CD8-positive, alpha-beta memory T cell (primary cell): ENCODE results near the gene RCAN1. TPM values are rescaled to one million over a fixed set of nuclear protein-coding genes. Genes with fewer than 3 reads are reported as not detected.

ENCODE experiments used
- CTCF ChIA-PET: fragments of 350-600 bp; sonication (Branson Sonifier 250); formaldehyde crosslinking; loops from one replicate; lab custom pipeline; 2021; ENCODE audit warnings: antibody characterized with exemption; lab: Charles Lee
- POLR2A ChIA-PET: fragments of 350-600 bp; sonication (Branson Sonifier 250); formaldehyde crosslinking; loops from one replicate; lab custom pipeline; 2021; ENCODE audit warnings: antibody characterized with exemption; lab: Charles Lee
- DNase-seq, 5 donors: peaks; one replicate each; pipeline versions ENCODE4 v3.0.0 to v3.0.0-alpha.2; 2020 to 2022; ENCODE audit warnings: mixed read lengths in 1 of 5
- H3K27ac ChIP-seq: one replicate; pipeline ENCODE4 v1.7.0; 2013; ENCODE audit warnings: low read depth, mild to moderate bottlenecking, low read length, moderate library complexity
- H3K27me3 ChIP-seq: 2 replicates; pipeline ENCODE4 v1.7.0; 2013; ENCODE audit warnings: low read length, mild to moderate bottlenecking; ENCODE audit not compliant: insufficient read depth, poor library complexity, severe bottlenecking
- H3K36me3 ChIP-seq: 2 replicates; pipeline ENCODE4 v1.7.0; 2013; ENCODE audit warnings: mild to moderate bottlenecking, low read length, moderate library complexity; ENCODE audit not compliant: insufficient read depth
- H3K4me1 ChIP-seq: 2 replicates; pipeline ENCODE4 v1.7.0; 2013; ENCODE audit warnings: mild to moderate bottlenecking, low read length, moderate library complexity; ENCODE audit not compliant: insufficient read depth
- H3K4me3 ChIP-seq: 2 replicates; pipeline ENCODE4 v1.7.0; 2013; ENCODE audit warnings: mild to moderate bottlenecking, low read length
- H3K9me3 ChIP-seq: 2 replicates; pipeline ENCODE4 v1.7.0; 2013; ENCODE audit warnings: mild to moderate bottlenecking, low read length
- H3K27ac Mint-ChIP-seq, 8 donors: one replicate each; pipeline ENCODE4 v1.8.0; 2020 to 2021; ENCODE audit warnings: mixed read lengths in 8 of 8, mild to moderate bottlenecking in 6 of 8, inconsistent platforms in 3 of 8, moderate library complexity in 3 of 8
- H3K27me3 Mint-ChIP-seq, 2 donors: one replicate each; pipeline ENCODE4 v1.8.0; 2020 to 2021; ENCODE audit warnings: mixed read lengths in 2 of 2, mild to moderate bottlenecking in 1 of 2, moderate library complexity in 1 of 2
- H3K36me3 Mint-ChIP-seq, 3 donors: one replicate each; pipeline ENCODE4 v1.8.0; 2020 to 2021; ENCODE audit warnings: mixed read lengths in 3 of 3, inconsistent platforms in 1 of 3, mild to moderate bottlenecking in 1 of 3
- H3K4me1 Mint-ChIP-seq, 3 donors: one replicate each; pipeline ENCODE4 v1.8.0; 2020 to 2021; ENCODE audit warnings: mixed read lengths in 3 of 3, inconsistent platforms in 1 of 3, mild to moderate bottlenecking in 1 of 3
- H3K4me3 Mint-ChIP-seq, 7 donors: one replicate each; pipeline ENCODE4 v1.8.0; 2020 to 2021; ENCODE audit warnings: mixed read lengths in 7 of 7, mild to moderate bottlenecking in 6 of 7, moderate library complexity in 4 of 7, inconsistent platforms in 2 of 7
- H3K9me3 Mint-ChIP-seq, 5 donors: one replicate each; pipeline ENCODE4 v1.8.0; 2020 to 2022; ENCODE audit warnings: mixed read lengths in 5 of 5, mild to moderate bottlenecking in 3 of 5, moderate library complexity in 2 of 5, inconsistent platforms in 1 of 5
- polyA plus RNA-seq: library from polyadenylated mRNA; unstranded; fragments of 300-500 nt; fragmentation: Illumina TruSeq; gene quantifications from one replicate; pipeline ENCODE4 v1.2.3, GENCODE V29; 2021
- total RNA-seq, 2 experiments: library from RNA; stranded (reverse); gene quantifications; one replicate each; pipeline ENCODE4 v1.2.3, GENCODE V29; 2021

RCAN1 gene
- total and polyA plus RNA-seq, 3 experiments from 2014 or later = 16.0 to 19.6 (median 16.9) TPM

DNA sequence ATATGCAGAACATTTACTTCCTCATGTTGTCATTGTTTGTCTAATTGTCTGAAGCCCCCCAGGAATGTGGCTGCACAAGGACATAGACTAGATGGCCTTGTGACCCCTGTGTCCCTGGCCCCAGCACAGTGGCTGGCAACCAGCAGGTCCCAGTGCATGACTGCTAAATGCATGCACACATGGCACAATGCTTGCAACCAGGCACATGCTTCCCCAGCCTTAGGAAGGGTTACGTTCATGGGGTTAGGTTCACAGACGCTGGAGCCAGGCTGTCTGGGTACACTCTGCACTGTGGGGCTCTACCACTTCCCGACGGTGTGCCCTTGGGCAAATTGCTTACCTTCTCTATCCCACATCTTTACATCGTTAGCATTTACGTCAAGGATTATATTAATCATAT, 32.6 kb upstream of the RCAN1 start:
- Histone ChIP-seq H3K9me3 (no peaks in the 10 kb centered on the region), H3K4me3 (no peak overlapping the region), H3K4me1 (no peaks in the 10 kb centered on the region), H3K36me3 (no peaks in the 10 kb centered on the region), H3K27me3 (peaks cover 4% of the 10 kb centered on the region), H3K27ac (no peak overlapping the region)
- ChIA-PET POLR2A (no interaction called here), CTCF (no interaction called here)
- Mint-ChIP-seq H3K27me3 (peaks cover 8 to 40% of the 10 kb centered on the region in 2 donors), H3K36me3 (peaks cover 0 to 9% (median 4%) of the 10 kb centered on the region in 3 donors), H3K4me1 (no peaks in the 10 kb centered on the region), H3K27ac (peak overlapping the region in 1 of 8 donors; percentile 23), H3K4me3 (no peak overlapping the region), H3K9me3 (peaks cover 5 to 13% (median 10%) of the 10 kb centered on the region in 5 donors)
- DNase-seq = no peak

DNA sequence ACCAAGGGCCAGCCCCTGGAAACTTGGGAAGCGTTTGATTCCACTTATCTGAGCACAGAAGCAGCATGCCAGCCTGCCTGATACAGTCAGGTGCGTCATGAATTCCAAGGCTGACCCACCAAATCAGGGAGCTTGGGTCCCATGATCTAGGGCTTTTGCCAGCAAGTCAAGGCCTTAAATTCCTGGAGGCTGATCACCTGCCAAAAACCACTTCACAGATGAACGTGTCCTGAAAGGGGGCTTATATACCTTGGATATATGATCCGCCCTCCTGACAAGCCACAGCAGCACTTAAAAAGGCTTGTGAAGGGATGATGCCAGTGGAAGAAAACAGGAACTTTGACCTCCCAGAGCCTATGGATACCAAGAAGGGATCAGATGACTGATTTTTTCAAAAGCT, 29.9 kb upstream of the RCAN1 start:
- H3K27me3 ChIP-seq = no peaks in the 10 kb centered on the region
- POLR2A ChIA-PET = no interaction called here
- no peak overlapping the region for H3K4me3 ChIP-seq
- Mint-ChIP-seq H3K4me3 (no peak overlapping the region), H3K36me3 (peaks cover 0 to 1% (median 0%) of the 10 kb centered on the region in 3 donors), H3K27me3 (peaks cover 3 to 18% of the 10 kb centered on the region in 2 donors), H3K4me1 (peaks cover 12 to 18% (median 16%) of the 10 kb centered on the region in 3 donors), H3K27ac (no peak overlapping the region), H3K9me3 (no peaks in the 10 kb centered on the region)
- no peak overlapping the region for H3K27ac ChIP-seq
- DNase-seq = no peak
- peaks cover 5% of the 10 kb centered on the region for H3K4me1 ChIP-seq
- CTCF ChIA-PET = no interaction called here
- no peaks in the 10 kb centered on the region for H3K36me3 ChIP-seq
- H3K9me3 ChIP-seq = no peaks in the 10 kb centered on the region

DNA sequence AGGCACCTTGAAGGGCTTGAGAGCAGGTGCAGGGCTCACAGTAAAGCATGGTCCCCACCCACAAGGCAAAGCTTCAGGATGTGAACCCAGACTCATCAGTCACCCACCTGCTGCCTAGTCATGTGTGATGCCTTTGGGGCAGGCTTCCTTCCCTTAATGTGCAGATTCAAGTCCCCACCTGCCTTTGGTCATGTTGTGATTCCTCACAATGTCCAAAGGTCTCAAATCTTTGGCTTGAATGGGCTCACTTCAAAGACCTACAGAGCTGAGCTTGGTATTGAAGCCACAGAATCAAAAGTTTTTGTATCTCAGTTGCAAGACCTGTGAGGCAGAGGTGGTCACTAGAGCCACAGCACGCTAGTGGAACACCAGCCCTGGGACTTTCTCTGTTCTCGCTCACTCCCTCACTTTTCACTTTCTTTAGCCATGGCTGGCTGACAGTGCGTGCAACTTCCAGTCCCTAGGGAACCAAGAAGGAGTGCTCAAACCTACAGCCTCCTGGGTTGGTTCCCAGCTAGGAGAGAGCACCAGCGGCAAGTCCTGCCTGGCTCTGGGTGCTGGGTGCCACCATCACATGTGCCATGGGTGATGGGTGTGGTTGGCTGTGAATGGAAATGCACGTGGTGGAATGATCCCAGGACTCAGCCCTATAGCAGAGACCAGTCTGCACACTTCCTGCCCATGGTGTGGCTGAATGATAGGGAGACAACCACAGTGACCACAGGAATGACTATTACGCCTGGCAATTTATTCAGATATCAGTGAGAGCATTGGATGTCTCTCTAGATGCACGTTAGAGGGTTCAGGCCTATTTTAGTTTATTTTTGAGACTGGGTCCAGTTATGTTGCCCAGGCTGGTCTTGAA, 27.5 kb upstream of the RCAN1 start:
- Histone ChIP-seq H3K9me3 (no peaks in the 10 kb centered on the region), H3K36me3 (no peaks in the 10 kb centered on the region), H3K4me3 (no peak overlapping the region), H3K27me3 (no peaks in the 10 kb centered on the region), H3K27ac (no peak overlapping the region), H3K4me1 (peaks cover 5% of the 10 kb centered on the region)
- Mint-ChIP-seq H3K4me3 (peak overlapping the region in 1 of 7 donors; percentile 25), H3K27ac (peak overlapping the region in 1 of 8 donors; percentile 39), H3K27me3 (peaks cover 0 to 4% of the 10 kb centered on the region in 2 donors), H3K36me3 (peaks cover 0 to 1% (median 0%) of the 10 kb centered on the region in 3 donors), H3K9me3 (no peaks in the 10 kb centered on the region), H3K4me1 (peaks cover 16 to 24% (median 20%) of the 10 kb centered on the region in 3 donors)
- ChIA-PET POLR2A (no interaction called here), CTCF (interaction anchor here (1.2 to 2.5 kb wide), 2 partner anchors 11 kb away, joined by 3 to 14 read pairs; no protein-coding TSS in a partner anchor)
- DNase-seq = no peak

DNA sequence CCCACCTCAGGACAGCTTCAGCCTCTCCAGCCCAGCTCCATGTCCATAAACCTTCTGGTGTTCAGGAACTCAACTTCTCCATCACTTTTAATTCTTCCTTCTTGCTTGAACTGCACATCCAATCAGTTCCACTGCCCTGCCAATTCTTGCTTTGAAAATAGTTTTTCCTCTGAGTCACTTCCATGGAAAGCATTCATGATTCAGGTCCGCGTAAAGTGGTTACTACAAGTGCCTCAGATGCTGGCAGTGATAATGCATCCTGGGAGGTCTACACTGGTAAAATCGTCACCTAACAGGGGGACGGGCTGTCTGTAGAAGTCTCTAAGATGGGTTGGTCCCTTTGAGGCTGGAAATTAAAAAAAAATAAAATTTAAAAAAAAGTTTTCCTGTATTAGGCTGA, 25.9 kb upstream of the RCAN1 start:
- Histone ChIP-seq H3K9me3 (no peaks in the 10 kb centered on the region), H3K4me1 (peaks cover 5% of the 10 kb centered on the region), H3K4me3 (no peak overlapping the region), H3K36me3 (no peaks in the 10 kb centered on the region), H3K27me3 (no peaks in the 10 kb centered on the region), H3K27ac (no peak overlapping the region)
- CTCF ChIA-PET = interaction anchor here (1.3 to 2.5 kb wide), 2 partner anchors 9 to 10 kb away, joined by 3 to 14 read pairs; no protein-coding TSS in a partner anchor
- no peak for DNase-seq
- Mint-ChIP-seq H3K4me3 (peak overlapping the region; percentile 18 to 87 (median 78)), H3K9me3 (no peaks in the 10 kb centered on the region), H3K27me3 (peaks cover 0 to 2% of the 10 kb centered on the region in 2 donors), H3K36me3 (no peaks in the 10 kb centered on the region), H3K4me1 (peaks cover 16 to 24% (median 20%) of the 10 kb centered on the region in 3 donors), H3K27ac (peak overlapping the region in 6 of 8 donors; percentile 34 to 81 (median 64))
- POLR2A ChIA-PET = interaction anchor here (0.6 kb wide), 1 partner anchor 1742 kb away, joined by 8 read pairs; no protein-coding TSS in a partner anchor

DNA sequence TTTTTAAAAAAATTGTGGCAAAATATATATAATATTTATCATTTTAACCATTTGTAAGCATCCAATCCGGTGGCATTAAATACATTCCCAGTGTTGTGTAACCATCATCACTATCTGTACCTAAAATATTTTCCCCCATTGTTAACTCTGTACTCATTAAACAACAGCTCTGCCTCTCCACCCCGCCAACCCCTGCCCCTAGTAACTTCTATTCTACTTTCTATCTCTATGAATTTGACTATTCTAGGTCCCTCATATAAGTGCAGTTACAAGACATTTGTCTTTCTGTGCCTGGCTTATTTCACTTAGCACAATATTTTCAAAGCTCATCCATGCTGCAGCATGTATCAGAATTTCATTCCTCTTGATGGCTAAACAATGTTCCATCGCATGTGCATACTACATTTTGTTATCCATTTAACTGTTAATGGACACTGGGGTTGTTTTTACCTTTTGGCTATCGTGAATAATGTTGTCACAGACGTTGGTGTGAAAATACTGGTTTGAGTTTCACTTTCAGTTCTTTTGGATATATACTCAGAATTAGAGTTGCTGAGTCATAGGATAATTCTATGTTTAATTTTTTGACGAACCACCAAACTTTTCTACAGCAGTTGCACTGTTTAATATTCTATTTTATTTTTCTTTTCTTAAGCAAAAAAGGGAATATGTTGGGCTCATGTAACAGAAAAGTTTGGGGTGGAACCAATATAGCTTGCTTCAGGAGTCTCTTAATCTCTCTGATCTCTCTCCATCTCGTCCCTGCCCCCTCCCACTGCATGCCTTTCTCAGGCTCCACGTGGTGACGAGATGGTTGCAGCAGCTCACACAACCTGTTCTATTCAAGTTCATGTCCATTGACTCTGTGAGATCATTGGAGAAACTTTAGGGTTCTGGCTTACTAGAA, 25.2 kb upstream of the RCAN1 start:
- DNase-seq = no peak
- Mint-ChIP-seq H3K36me3 (no peaks in the 10 kb centered on the region), H3K9me3 (no peaks in the 10 kb centered on the region), H3K4me1 (peaks cover 16 to 24% (median 20%) of the 10 kb centered on the region in 3 donors), H3K4me3 (peak overlapping the region; percentile 34 to 87 (median 78)), H3K27ac (peak overlapping the region in 6 of 8 donors; percentile 57 to 81 (median 75)), H3K27me3 (peaks cover 1 to 2% of the 10 kb centered on the region in 2 donors)
- H3K36me3 ChIP-seq = no peaks in the 10 kb centered on the region
- no peaks in the 10 kb centered on the region for H3K27me3 ChIP-seq
- H3K9me3 ChIP-seq = no peaks in the 10 kb centered on the region
- CTCF ChIA-PET = interaction anchor here (0.9 to 2.5 kb wide), 3 partner anchors 9 to 12 kb away, joined by 3 to 14 read pairs (median 3); no protein-coding TSS in a partner anchor
- H3K4me3 ChIP-seq = no peak overlapping the region
- peaks cover 5% of the 10 kb centered on the region for H3K4me1 ChIP-seq
- H3K27ac ChIP-seq = no peak overlapping the region
- POLR2A ChIA-PET = no interaction called here

DNA sequence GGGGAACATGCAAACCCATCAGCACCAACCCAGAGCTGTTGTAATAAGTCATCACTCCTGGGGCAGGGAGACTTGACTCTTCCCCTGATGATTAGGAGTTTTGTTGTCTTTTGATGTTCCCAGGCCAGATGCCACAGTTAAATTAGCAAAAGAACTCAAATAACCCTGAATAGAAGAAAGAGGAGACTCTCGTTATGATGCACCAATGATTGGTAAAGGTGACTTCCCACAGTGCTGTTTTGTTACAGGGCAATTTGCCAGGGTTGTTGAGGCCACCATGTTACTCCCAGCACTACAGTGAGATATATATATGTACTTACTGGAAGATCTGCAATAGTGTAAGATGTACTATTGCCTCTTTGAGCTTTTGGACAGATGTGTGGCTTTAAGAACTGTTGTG, 24.3 kb upstream of the RCAN1 start:
- Mint-ChIP-seq H3K27me3 (peaks cover 2 to 7% of the 10 kb centered on the region in 2 donors), H3K36me3 (no peaks in the 10 kb centered on the region), H3K4me1 (peaks cover 16 to 24% (median 20%) of the 10 kb centered on the region in 3 donors), H3K9me3 (no peaks in the 10 kb centered on the region), H3K27ac (no peak overlapping the region), H3K4me3 (peak overlapping the region in 5 of 7 donors; percentile 13 to 39 (median 20))
- no peaks in the 10 kb centered on the region for H3K9me3 ChIP-seq
- no peak overlapping the region for H3K27ac ChIP-seq
- H3K4me1 ChIP-seq = peaks cover 5% of the 10 kb centered on the region
- H3K36me3 ChIP-seq = no peaks in the 10 kb centered on the region
- DNase-seq = no peak
- POLR2A ChIA-PET = no interaction called here
- H3K27me3 ChIP-seq = no peaks in the 10 kb centered on the region
- H3K4me3 ChIP-seq = no peak overlapping the region
- CTCF ChIA-PET = no interaction called here

DNA sequence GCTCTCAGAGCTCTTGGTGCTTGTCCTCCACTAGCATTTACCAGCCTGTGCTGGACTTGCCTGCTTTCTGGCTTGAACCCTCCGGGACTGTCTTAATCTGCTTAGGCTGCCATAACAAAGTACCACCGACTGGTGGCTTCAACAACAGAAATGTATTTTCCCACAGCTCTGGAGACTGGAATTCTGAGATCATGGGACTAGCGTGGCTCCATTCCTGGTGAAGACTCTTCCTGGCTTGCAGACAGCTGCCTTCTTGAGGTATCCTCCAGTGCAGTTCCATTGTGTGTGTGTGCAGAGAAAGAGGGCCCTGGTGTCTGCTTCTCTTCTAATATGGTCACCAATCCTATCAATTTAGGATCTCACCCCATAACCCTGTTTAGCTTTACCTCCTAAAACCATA, 22.0 kb upstream of the RCAN1 start:
- ChIA-PET CTCF (interaction anchor here (1.2 kb wide), 1 partner anchor 275 kb away, joined by 3 read pairs; no protein-coding TSS in a partner anchor), POLR2A (no interaction called here)
- Histone ChIP-seq H3K4me1 (peaks cover 5% of the 10 kb centered on the region), H3K36me3 (no peaks in the 10 kb centered on the region), H3K27me3 (no peaks in the 10 kb centered on the region), H3K4me3 (no peak overlapping the region), H3K9me3 (no peaks in the 10 kb centered on the region), H3K27ac (no peak overlapping the region)
- no peaks in the 10 kb centered on the region for H3K9me3 Mint-ChIP-seq
- no peak overlapping the region for H3K4me3 Mint-ChIP-seq
- no peak for DNase-seq
- peaks cover 16 to 24% (median 20%) of the 10 kb centered on the region in 3 donors for H3K4me1 Mint-ChIP-seq
- no peak overlapping the region for H3K27ac Mint-ChIP-seq
- no peaks in the 10 kb centered on the region for H3K36me3 Mint-ChIP-seq
- peaks cover 7 to 15% of the 10 kb centered on the region in 2 donors for H3K27me3 Mint-ChIP-seq
